ENCODE measurements around the gene LAMC3.

LAMC3 gene

GRCh38 chr9:130979591-130980385, 29.2 kb upstream of the LAMC3 start:
- DNase-seq (ENCODE audit: low spot score) = no peak

GRCh38 chr9:130980526-130980925, 28.4 kb upstream of the LAMC3 start:
- DNase-seq (ENCODE audit: low spot score) = no peak

- no peak for DNase-seq (ENCODE audit: low spot score)
Measured at GRCh38 chr9:130981002-130981755, 27.8 kb upstream of the LAMC3 start.

GRCh38 chr9:130981756-130982137, 27.2 kb upstream of the LAMC3 start:
- DNase-seq (ENCODE audit: low spot score) = no peak

- no peak for DNase-seq (ENCODE audit: low spot score)
Measured at GRCh38 chr9:130982636-130983358, 26.2 kb upstream of the LAMC3 start.

- no peak for DNase-seq (ENCODE audit: low spot score)
Measured at GRCh38 chr9:130983359-130983670, 25.7 kb upstream of the LAMC3 start.

GRCh38 chr9:130983970-130984369, 25.0 kb upstream of the LAMC3 start:
- no peak for DNase-seq (ENCODE audit: low spot score)

- DNase-seq (ENCODE audit: low spot score) = no peak
Measured at GRCh38 chr9:130984521-130984920, 24.5 kb upstream of the LAMC3 start.

GRCh38 chr9:130985029-130985428, 23.9 kb upstream of the LAMC3 start:
- no peak for DNase-seq (ENCODE audit: low spot score)

- DNase-seq (ENCODE audit: low spot score) = no peak
Measured at GRCh38 chr9:130985606-130986162, 23.3 kb upstream of the LAMC3 start.

GRCh38 chr9:130986356-130986965, 22.5 kb upstream of the LAMC3 start:
- DNase-seq (ENCODE audit: low spot score) = no peak

- no peak for DNase-seq (ENCODE audit: low spot score)
Measured at GRCh38 chr9:130987054-130987453, 21.9 kb upstream of the LAMC3 start.

GRCh38 chr9:130987738-130988399, 21.1 kb upstream of the LAMC3 start:
- DNase-seq (ENCODE audit: low spot score) = no peak

- no peak for DNase-seq (ENCODE audit: low spot score)
Measured at GRCh38 chr9:130988400-130988747, 20.6 kb upstream of the LAMC3 start.

- no peak for DNase-seq (ENCODE audit: low spot score)
Measured at GRCh38 chr9:130988905-130989304, 20.1 kb upstream of the LAMC3 start.

GRCh38 chr9:130989391-130989790, 19.6 kb upstream of the LAMC3 start:
- DNase-seq (ENCODE audit: low spot score) = no peak

GRCh38 chr9:130989891-130990290, 19.1 kb upstream of the LAMC3 start:
- DNase-seq (ENCODE audit: low spot score) = no peak

GRCh38 chr9:130990306-130990977, 18.5 kb upstream of the LAMC3 start:
- DNase-seq (ENCODE audit: low spot score) = no peak

GRCh38 chr9:130990978-130991777, 17.8 kb upstream of the LAMC3 start:
- no peak for DNase-seq (ENCODE audit: low spot score)
